GM11168 (cell line): Measurements from ENCODE around the gene GDPD1.
"Not testable (repeated sequence)": the region's sequence is repeated elsewhere in the genome, so short reads cannot be mapped to it uniquely, and the experiment has no call there.

Experiments used
- in situ Hi-C: fragments of 300-500 bp; cut with MboI; formaldehyde crosslinking; loops from one replicate; pipeline ENCODE4 v1.12.0; 2022; ENCODE audit warnings: low sequenced_read_pairs; ENCODE audit not compliant: unreplicated experiment

GDPD1 gene

GRCh38 chr17:59238906-59239305 is 18.6 kb downstream of the GDPD1 start:
- in situ Hi-C loops, result no loop called here

GRCh38 chr17:59244081-59244480 is 23.8 kb downstream of the GDPD1 start:
- in situ Hi-C loops, result no loop called here

GRCh38 chr17:59254742-59255141 is 34.4 kb downstream of the GDPD1 start:
- in situ Hi-C loops, result no loop called here

GRCh38 chr17:59257101-59257500 is 36.8 kb downstream of the GDPD1 start:
- in situ Hi-C loops, result no loop called here

DNA sequence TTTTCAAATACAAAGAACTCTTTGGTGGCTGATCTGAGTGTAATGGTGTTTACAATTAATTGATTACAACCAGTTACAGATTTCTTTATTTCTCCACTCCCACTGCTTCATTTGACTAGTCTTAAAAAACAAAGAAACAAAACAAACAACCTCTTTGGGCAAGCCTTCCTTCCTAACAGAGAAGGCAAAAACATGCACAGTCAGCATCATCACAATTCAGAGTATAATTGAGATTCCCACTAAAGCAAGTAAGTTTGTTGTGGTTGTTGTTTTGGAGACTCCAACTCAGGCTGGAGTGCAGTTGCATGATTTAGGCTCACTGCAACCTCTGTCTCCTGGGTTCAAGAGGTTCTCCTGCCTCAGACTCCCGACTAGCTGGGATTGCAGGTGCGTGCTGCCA is 40.4 kb downstream of the GDPD1 start:
- in situ Hi-C loops, result no loop called here

DNA sequence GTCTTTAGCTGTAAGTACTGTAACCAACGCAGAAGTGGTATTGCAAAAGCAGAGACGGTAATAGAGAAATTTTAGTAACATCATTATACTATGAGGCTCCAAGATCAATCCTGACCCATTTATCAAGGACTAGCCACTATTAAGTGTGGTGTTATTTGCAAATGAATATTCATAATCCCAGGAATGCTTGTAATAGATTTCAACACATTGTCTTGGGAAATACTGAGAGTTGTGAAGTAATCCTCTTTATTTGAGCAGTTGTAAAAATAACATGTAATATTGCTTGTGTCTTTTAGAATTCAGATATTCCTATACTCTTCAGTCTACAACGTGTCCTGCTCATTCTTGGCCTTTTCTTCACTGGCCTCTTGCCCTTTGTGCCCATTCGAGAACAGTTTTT is 46.4 kb downstream of the GDPD1 start:
- in situ Hi-C loops, result no loop called here

- in situ Hi-C loops, result no loop called here
Measured at GRCh38 chr17:59267776-59268175, 47.5 kb downstream of the GDPD1 start.

- in situ Hi-C loops, result no loop called here
Measured at GRCh38 chr17:59275618-59276017, 55.3 kb downstream of the GDPD1 start.

DNA sequence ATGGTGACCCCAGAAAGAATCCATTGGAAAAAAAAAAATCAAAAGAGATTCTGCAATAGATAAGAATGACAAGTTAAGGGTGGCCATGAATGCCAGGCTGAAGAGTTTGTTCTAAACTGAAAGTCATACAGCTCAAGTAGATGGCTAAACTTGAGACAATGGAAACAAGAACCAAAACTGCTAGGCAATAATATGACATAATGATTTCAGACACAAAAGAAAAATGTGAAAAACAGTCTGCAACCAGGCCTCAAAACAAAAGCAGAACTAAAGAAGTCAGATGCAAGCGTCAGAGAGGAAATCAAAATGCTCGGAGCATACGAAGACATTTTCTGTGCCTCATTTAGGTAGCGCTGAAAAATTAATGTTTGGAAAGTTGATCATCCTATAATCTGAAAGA is 56.7 kb downstream of the GDPD1 start:
- in situ Hi-C loops, result no loop called here

- in situ Hi-C loops, result no loop called here
Measured at GRCh38 chr17:59278406-59278805, 58.1 kb downstream of the GDPD1 start.

GRCh38 chr17:59284317-59284716 is 64.0 kb downstream of the GDPD1 start:
- in situ Hi-C loops, result no loop called here

GRCh38 chr17:59287452-59287851 is 67.1 kb downstream of the GDPD1 start:
- in situ Hi-C loops, result no loop called here

DNA sequence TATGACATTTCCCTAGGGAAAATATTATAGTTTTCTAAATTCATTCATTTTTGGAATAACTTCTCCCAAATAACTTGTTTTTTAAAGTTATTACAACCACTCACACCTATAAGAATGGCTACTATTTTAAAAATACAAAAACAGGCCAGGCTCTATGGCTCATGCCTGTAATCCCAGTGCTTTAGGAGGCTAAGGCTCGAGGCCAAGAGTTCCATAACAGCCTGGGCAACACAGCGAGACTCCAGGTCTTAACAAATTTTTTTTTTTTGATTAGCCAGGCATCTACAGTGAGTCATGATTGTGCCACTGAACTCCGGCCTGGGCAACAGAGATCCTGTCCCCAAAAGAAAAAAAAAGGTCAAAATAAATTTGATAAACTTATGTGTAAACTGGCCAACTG is 67.6 kb downstream of the GDPD1 start:
- in situ Hi-C loops, result no loop called here

DNA sequence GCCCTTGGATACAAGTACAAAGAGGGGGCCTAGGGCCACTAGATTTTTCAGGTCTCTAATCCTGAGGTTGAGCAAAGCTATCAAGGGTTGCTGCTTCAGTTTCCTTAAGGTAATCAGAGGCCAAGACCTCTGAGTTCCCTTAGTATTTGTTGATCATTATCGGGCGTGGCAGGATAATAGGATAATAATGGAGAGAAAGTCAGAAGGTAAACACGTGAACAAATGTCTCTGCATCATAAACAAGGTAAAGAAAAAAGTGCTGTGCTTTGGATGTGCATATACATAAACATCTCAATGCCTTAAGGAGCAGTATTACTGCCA is 69.6 kb downstream of the GDPD1 start:
- in situ Hi-C loops, result no loop called here

GRCh38 chr17:59290302-59290998 is 70.1 kb downstream of the GDPD1 start:
- in situ Hi-C loops, result not testable (repeated sequence)

DNA sequence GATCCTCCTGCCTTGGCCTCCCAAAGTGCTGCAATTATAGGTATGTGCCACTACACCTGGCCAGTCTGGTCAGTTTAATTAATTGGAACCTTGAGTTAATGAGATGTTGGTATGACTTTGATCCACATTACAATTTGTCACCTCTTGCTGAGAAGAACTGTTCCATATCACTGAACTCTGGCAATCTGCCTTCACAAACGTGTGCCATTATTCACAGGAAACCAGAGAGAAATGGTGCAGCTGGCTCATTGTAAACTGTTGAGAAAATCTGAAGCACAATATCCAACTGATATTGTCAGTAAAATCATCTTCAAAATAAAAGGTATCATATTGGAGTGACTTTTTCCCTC is 71.8 kb downstream of the GDPD1 start:
- in situ Hi-C loops, result no loop called here

DNA sequence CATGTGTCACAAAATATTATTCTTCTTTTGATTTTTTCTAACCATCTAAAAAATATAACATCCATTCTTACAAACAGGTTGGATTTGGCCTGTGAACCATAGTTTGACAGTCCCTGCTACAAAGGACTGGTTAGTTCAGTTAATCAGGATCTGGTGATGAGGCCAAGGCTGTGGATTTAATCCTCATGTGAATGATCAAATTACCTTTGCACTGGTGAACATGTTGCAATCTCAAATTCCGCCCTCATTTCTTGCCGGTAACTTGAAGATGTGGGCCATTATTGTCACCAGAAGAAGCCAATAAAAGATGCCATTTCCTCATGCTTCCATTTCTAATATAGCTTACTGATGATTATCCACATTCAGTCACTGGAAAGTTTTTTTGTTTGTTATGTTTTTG is 75.9 kb downstream of the GDPD1 start:
- in situ Hi-C loops, result no loop called here

DNA sequence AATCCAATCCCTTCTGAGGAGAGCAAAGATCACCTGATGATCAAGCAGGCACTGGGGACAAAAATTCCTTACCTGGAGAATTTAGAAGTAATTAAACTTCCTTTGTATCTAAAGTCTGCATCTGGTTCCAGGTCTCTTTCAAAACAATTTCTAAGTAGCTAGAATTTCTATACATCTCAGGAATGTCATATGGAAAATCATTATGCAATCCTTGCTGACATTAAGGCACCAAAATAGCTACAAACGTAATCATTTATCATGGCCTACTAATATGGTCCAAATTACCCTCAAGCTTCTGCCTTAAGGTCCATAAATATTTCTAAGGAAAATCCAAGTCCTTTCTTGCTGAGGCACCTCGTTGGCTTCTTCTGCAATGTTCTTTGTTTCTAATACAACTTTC is 78.2 kb downstream of the GDPD1 start:
- in situ Hi-C loops, result no loop called here

- in situ Hi-C loops, result no loop called here
Measured at GRCh38 chr17:59299400-59300092, 79.2 kb downstream of the GDPD1 start.

DNA sequence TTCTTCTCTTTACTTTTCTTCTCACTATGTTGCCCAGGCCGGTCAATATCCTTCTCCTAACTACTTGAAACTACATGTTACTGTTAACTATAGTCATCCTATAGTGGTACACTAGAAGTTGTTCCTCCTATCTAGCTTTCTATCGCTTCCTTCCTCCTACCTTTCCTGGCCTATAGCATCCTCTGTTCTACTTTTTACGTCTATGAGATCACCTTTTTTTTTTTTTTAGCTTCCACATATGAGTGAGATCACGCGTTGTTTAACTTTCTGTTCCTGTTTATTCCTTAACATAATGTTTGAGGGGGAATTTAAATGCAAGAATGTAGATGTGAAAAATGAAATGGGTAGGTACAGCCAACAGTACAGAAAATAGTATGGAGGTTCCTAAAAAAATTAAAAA is 80.6 kb downstream of the GDPD1 start:
- in situ Hi-C loops, result no loop called here

DNA sequence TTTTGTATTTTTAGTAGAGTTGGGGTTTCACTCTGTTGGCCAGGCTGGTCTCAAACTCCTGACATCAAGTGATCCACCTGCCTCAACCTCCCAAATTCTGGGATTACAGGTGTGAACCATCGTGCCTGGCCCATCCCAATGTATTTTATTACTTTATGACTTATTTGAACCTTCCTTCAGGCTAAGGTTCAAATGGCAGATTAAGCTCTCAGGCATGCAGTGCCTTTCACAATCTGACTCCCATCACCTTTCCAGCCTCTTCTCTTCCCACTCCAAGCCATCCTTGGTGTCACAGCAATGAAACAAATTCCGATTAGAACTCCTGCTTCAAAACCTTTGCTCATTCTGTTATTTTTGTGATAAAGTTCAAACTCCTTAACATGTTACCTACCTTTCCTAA is 84.5 kb downstream of the GDPD1 start:
- in situ Hi-C loops, result no loop called here

DNA sequence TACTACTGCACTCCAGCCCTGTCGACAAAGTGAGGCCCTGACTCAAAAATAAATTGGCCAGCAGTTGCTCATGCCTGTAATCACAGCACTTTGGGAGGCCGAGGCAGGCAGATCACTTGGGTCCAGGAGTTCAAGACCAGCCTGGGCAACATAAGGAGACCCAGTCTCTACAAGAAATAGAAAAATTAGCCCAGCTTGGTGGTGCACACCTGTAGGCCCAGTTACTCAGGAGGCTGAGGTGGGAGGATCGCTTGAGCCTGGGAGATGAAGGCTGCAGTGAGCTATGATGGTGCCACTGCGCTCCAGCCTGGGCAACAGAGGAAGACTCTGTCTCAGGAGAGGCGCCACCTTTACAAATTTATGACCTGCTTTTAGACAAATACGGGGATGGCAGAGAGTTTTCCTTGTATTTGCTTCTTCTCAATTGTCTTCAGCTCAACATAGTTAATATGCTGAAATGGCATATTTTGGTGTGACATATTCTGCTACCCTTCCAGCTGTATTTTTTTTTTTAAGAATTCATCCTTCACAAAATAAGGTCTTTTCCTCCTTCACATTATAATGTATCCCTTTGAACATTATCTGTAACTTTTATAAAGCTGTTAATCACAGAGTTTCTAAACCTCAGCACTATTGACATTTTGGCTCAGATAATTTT is 90.1 kb downstream of the GDPD1 start:
- in situ Hi-C loops, result loop anchor here (5.0 kb wide), 1 partner anchor 127 kb away; no protein-coding TSS in a partner anchor
